Activated naive CD4-positive, alpha-beta T cell treated with anti-CD3 and anti-CD28 coated beads for 36 hours (primary cell): ENCODE data around the gene CCDC88A. TPM values are rescaled to one million over a fixed set of nuclear protein-coding genes. Genes with fewer than 3 reads are reported as not detected.
"Not testable (repeated sequence)": the region's sequence is repeated elsewhere in the genome, so short reads cannot be mapped to it uniquely, and the experiment has no call there.

Experiments
- CTCF ChIA-PET: fragments of 350-600 bp; sonication (Branson Sonifier 250); formaldehyde crosslinking; loops from one replicate; lab custom pipeline; 2021; ENCODE audit warnings: antibody characterized with exemption; lab: Charles Lee
- DNase-seq: peaks from one replicate; pipeline ENCODE4 v3.0.0-alpha.2; 2020
- H3K27ac Mint-ChIP-seq: one replicate; pipeline ENCODE4 v1.8.0; 2021; ENCODE audit warnings: mild to moderate bottlenecking, mixed read lengths
- H3K27me3 Mint-ChIP-seq: one replicate; pipeline ENCODE4 v1.8.0; 2021; ENCODE audit warnings: low read depth, mixed read lengths
- H3K36me3 Mint-ChIP-seq: one replicate; pipeline ENCODE4 v1.8.0; 2021; ENCODE audit warnings: low read depth, mixed read lengths
- H3K4me1 Mint-ChIP-seq: one replicate; pipeline ENCODE4 v1.8.0; 2021; ENCODE audit warnings: low read depth, mixed read lengths
- H3K4me3 Mint-ChIP-seq: one replicate; pipeline ENCODE4 v1.8.0; 2021; ENCODE audit warnings: mild to moderate bottlenecking, moderate library complexity, mixed read lengths
- H3K9me3 Mint-ChIP-seq: one replicate; pipeline ENCODE4 v1.8.0; 2021; ENCODE audit warnings: mixed read lengths
- intact Hi-C: fragments of 100-400 bp; cut with micrococcal nuclease; formaldehyde crosslinking; loops from one replicate; pipeline ENCODE4 v1.15.1; 2023
- total RNA-seq, 2 experiments: library from RNA; stranded (reverse); gene quantifications; one replicate each; pipeline ENCODE4 v1.2.3, GENCODE V29; 2021

Gene CCDC88A
- total RNA-seq, 2 experiments from 2014 or later, result 9.7 to 10.7 TPM

GRCh38 chr2:55314985-55315384 lies 104.7 kb downstream of the CCDC88A start:
- Mint-ChIP-seq H3K9me3 (no peaks in the 10 kb centered on the region), H3K27ac (no peak overlapping the region), H3K36me3 (peaks cover 7% of the 10 kb centered on the region), H3K4me3 (no peak overlapping the region), H3K27me3 (no peaks in the 10 kb centered on the region), H3K4me1 (peaks cover 20% of the 10 kb centered on the region)
- CTCF ChIA-PET, result interaction anchor here (0.6 kb wide), 1 partner anchor 31 kb away, joined by 3 read pairs; no protein-coding TSS in a partner anchor
- DNase-seq, result no peak
- intact Hi-C loops, result loop anchor here (5.0 kb wide), 1 partner anchor 377 kb away; the partner anchor contains the start of gene PNPT1

GRCh38 chr2:55311444-55311870 lies 108.2 kb downstream of the CCDC88A start:
- no peaks in the 10 kb centered on the region for H3K9me3 Mint-ChIP-seq
- CTCF ChIA-PET, result interaction anchor here (0.7 to 1.3 kb wide), 2 partner anchors 208 to 218 kb away, joined by 3 read pairs; partner anchors contain the start of gene CFAP36
- peaks cover 25% of the 10 kb centered on the region for H3K4me1 Mint-ChIP-seq
- intact Hi-C loops, result loop anchor here (1.0 to 5.0 kb wide), 10 partner anchors 9 to 381 kb away; partner anchors contain the start of genes CFAP36, CLHC1, MTIF2 and PNPT1
- peak; percentile 63 for DNase-seq
- no peak overlapping the region for H3K4me3 Mint-ChIP-seq
- H3K36me3 Mint-ChIP-seq, result peaks cover 5% of the 10 kb centered on the region
- H3K27ac Mint-ChIP-seq, result peak overlapping the region; percentile 57
- no peaks in the 10 kb centered on the region for H3K27me3 Mint-ChIP-seq

- CTCF ChIA-PET, result no interaction called here
- Mint-ChIP-seq H3K36me3 (peaks cover 2% of the 10 kb centered on the region), H3K4me1 (peaks cover 25% of the 10 kb centered on the region), H3K4me3 (no peak overlapping the region), H3K27ac (no peak overlapping the region), H3K27me3 (no peaks in the 10 kb centered on the region), H3K9me3 (no peaks in the 10 kb centered on the region)
- intact Hi-C loops, result no loop called here
- DNase-seq, result no peak
Observed at GRCh38 chr2:55309446-55309845, 110.2 kb downstream of the CCDC88A start.

GRCh38 chr2:55302241-55302640 lies 117.4 kb downstream of the CCDC88A start:
- no peak overlapping the region for H3K27ac Mint-ChIP-seq
- peaks cover 9% of the 10 kb centered on the region for H3K4me1 Mint-ChIP-seq
- H3K9me3 Mint-ChIP-seq, result no peaks in the 10 kb centered on the region
- intact Hi-C loops, result loop anchor here (1.0 to 5.0 kb wide), 2 partner anchors 9 to 620 kb away; no protein-coding TSS in a partner anchor
- H3K4me3 Mint-ChIP-seq, result no peak overlapping the region
- peaks cover 1% of the 10 kb centered on the region for H3K36me3 Mint-ChIP-seq
- H3K27me3 Mint-ChIP-seq, result no peaks in the 10 kb centered on the region
- CTCF ChIA-PET, result no interaction called here
- DNase-seq, result no peak

DNA sequence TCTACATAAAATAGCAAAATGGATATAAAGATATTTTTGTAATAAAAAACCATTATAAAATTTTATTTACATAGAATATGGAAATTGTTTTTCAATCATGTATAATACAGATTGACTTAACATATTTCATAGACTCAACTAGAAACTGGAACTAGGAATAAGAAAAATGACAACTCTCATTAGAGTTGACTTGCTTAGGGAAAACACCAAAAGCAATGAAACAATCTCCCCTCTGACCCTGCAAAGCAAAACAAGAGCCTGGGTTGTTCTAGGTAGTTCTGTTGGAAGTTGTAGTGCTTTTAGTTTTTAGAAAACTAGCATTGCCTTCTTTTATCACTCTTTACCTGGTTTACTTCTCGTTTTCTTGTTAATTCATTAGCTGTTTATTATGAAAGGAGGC lies 118.4 kb downstream of the CCDC88A start:
- peaks cover 9% of the 10 kb centered on the region for H3K4me1 Mint-ChIP-seq
- no peaks in the 10 kb centered on the region for H3K27me3 Mint-ChIP-seq
- peaks cover 1% of the 10 kb centered on the region for H3K36me3 Mint-ChIP-seq
- H3K27ac Mint-ChIP-seq, result no peak overlapping the region
- DNase-seq, result no peak
- intact Hi-C loops, result loop anchor here (5.0 kb wide), 1 partner anchor 619 kb away; no protein-coding TSS in a partner anchor
- CTCF ChIA-PET, result no interaction called here
- no peaks in the 10 kb centered on the region for H3K9me3 Mint-ChIP-seq
- H3K4me3 Mint-ChIP-seq, result no peak overlapping the region

DNA sequence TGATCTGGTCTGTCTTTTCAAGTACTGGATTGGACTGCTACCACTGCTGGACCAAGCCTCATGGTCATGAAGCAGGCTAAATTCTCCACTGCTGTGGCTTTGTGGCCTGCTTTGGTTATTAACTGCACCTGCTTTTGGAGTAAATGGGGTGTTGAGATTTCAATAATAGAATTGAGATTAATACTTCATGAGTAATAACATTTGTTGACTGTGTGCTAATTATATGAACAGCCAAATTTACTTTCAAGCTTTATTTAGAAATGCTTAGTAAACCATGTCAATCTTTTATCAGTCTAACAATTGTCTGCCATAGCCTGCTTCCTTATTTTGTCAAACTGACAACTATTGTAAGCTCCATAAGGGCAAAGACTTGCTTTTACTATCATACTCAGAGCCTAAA lies 123.3 kb downstream of the CCDC88A start:
- Mint-ChIP-seq H3K27ac (no peak overlapping the region), H3K36me3 (peaks cover 4% of the 10 kb centered on the region), H3K9me3 (no peaks in the 10 kb centered on the region), H3K4me1 (peaks cover 19% of the 10 kb centered on the region), H3K27me3 (no peaks in the 10 kb centered on the region), H3K4me3 (no peak overlapping the region)
- DNase-seq, result no peak
- CTCF ChIA-PET, result no interaction called here
- intact Hi-C loops, result no loop called here

GRCh38 chr2:55283083-55283482 lies 136.6 kb downstream of the CCDC88A start:
- CTCF ChIA-PET, result no interaction called here
- no peak for DNase-seq
- intact Hi-C loops, result loop anchor here (2.0 to 5.0 kb wide), 2 partner anchors 231 to 334 kb away; partner anchors contain the start of genes PPP4R3B and RTN4
- Mint-ChIP-seq H3K4me1 (peaks cover 22% of the 10 kb centered on the region), H3K36me3 (no peaks in the 10 kb centered on the region), H3K27me3 (no peaks in the 10 kb centered on the region), H3K9me3 (no peaks in the 10 kb centered on the region), H3K4me3 (peak overlapping the region; percentile 38), H3K27ac (no peak overlapping the region)

GRCh38 chr2:55282110-55282917 lies 137.3 kb downstream of the CCDC88A start:
- no peaks in the 10 kb centered on the region for H3K27me3 Mint-ChIP-seq
- H3K4me3 Mint-ChIP-seq, result peak overlapping the region; percentile 84
- peaks cover 22% of the 10 kb centered on the region for H3K4me1 Mint-ChIP-seq
- CTCF ChIA-PET, result no interaction called here
- no peaks in the 10 kb centered on the region for H3K9me3 Mint-ChIP-seq
- intact Hi-C loops, result loop anchor here (1.0 to 5.0 kb wide), 7 partner anchors 13 to 334 kb away; partner anchors contain the start of genes CCDC88A, CFAP36, CLHC1 and MTIF2
- H3K27ac Mint-ChIP-seq, result peak overlapping the region; percentile 85
- H3K36me3 Mint-ChIP-seq, result no peaks in the 10 kb centered on the region
- peak; percentile 85 for DNase-seq

DNA sequence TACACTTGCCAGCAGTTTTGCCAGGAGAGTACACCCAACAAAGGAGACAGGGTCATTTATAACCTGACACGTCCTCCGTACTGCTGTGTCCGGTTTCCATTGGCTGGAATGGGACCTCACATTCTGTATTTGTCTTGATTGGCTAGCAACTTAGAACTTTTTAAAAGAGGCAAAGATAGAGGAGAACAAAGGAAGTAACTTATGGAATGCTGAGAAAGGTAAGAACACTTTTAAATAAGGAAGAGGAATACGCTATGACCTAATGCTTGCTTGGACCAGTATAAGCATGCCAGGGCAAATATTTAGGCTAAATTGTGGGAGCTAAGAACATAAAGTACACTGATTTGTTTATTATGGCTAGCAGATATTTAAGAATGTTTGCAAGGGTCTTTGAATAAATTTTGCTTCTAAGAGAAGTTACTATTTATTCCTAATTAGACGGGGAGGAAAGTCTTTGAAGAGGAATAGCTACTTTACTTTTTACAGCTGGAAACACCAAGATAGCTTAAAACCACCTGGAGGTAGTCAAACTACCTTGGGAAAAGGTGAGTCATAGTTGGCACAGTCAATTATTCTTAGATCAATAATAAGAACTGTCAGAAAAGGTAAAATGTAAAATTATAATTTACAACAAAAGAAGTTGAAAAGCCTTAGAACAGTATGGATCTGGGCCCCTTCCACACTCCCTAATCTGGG lies 138.7 kb downstream of the CCDC88A start:
- CTCF ChIA-PET, result interaction anchor here (0.7 kb wide), 1 partner anchor 11 kb away, joined by 3 read pairs; no protein-coding TSS in a partner anchor
- H3K4me1 Mint-ChIP-seq, result peaks cover 22% of the 10 kb centered on the region
- H3K4me3 Mint-ChIP-seq, result peak overlapping the region; percentile 21
- peak overlapping the region; percentile 5 for H3K27ac Mint-ChIP-seq
- H3K27me3 Mint-ChIP-seq, DNase-seq, H3K36me3 Mint-ChIP-seq, H3K9me3 Mint-ChIP-seq: not testable (repeated sequence)
- intact Hi-C loops, result loop anchor here (5.0 kb wide), 1 partner anchor 229 kb away; the partner anchor contains the start of gene RTN4

DNA sequence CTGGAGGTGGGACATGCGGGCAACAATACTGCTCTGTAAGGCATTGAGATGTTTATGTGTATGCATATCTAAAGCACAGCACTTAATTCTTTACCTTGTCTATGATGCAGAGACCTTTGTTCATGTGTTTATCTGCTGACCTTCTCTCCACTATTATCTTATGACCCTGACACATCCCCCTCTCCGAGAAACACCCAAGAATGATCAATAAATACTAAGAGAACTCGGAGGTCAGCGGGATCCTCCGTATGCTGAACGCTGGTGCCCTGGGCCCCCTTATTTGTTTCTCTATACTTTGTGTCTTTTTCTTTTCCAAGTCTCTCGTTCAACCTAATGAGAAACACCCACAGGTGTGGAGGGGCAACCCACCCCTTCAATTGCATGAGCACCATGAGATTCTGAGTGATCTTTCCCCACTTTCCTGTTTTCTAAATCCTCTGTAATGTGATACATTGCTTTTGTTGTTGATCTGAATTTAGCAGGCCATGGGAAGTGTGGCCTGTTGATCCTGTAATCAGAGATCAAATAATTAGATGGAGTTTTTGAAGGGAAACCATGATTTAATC lies 139.7 kb downstream of the CCDC88A start:
- peaks cover 22% of the 10 kb centered on the region for H3K4me1 Mint-ChIP-seq
- H3K4me3 Mint-ChIP-seq, H3K9me3 Mint-ChIP-seq, DNase-seq, H3K27ac Mint-ChIP-seq, H3K27me3 Mint-ChIP-seq, H3K36me3 Mint-ChIP-seq, CTCF ChIA-PET: not testable (repeated sequence)
- intact Hi-C loops, result loop anchor here (5.0 kb wide), 1 partner anchor 228 kb away; the partner anchor contains the start of gene RTN4

DNA sequence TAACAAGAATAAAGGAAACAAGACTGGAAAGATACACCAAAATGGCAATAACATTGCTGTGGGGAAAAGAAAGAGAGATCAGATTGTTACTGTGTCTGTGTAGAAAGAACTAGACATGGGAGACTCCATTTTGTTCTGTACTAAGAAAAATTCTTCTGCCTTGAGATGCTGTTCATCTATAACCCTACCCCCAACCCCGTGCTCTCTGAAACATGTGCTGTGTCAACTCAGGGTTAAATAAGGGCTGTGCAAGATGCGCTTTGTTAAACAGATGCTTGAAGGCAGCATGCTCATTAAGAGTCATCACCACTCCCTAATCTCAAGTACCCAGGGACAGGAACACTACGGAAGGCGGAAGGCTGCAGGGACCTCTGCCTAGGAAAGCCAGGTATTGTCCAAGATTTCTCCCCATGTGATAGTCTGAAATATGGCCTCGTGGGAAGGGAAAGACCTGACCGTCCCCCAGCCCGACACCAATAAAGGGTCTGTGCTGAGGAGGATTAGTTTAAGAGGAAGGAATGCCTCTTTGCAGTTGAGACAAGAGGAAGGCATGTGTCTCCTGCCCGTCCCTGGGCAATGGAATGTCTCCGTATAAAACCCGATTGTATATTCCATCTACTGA lies 140.3 kb downstream of the CCDC88A start:
- DNase-seq, H3K27ac Mint-ChIP-seq, H3K36me3 Mint-ChIP-seq, H3K27me3 Mint-ChIP-seq, H3K4me3 Mint-ChIP-seq, CTCF ChIA-PET, intact Hi-C loops, H3K9me3 Mint-ChIP-seq: not testable (repeated sequence)
- H3K4me1 Mint-ChIP-seq, result peaks cover 22% of the 10 kb centered on the region
